ENCODE data around the gene PTPA. TPM values are rescaled to one million over a fixed set of nuclear protein-coding genes. Genes with fewer than 3 reads are reported as not detected.

The PTPA gene
- total RNA-seq, 1 donor from 2014 or later, result 166 TPM

DNA sequence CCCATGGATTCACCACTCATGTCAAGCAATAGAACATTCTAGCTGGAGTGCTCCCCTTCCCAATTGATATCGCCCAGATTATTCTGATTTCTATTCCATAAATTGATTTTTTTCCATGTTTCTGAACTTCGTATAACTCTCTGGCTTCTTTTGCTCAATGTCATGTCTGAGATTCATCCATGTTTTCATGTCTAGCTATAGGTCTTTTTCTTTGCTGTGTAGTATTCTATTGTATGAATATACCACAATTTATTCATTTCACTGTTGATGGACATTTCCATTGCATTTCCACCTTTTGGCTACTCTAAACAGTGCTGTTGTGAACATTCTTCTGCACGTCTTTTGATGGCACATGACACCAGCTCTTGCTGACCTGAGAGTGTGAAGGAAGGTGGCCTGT, 19.6 kb downstream of the PTPA start:
- H3K9me3 Mint-ChIP-seq (ENCODE audit: unreplicated experiment), result peaks cover 7% of the 10 kb centered on the region
- peaks cover 4% of the 10 kb centered on the region for H3K36me3 Mint-ChIP-seq (ENCODE audit: unreplicated experiment)
- peaks cover 27% of the 10 kb centered on the region for H3K4me1 Mint-ChIP-seq (ENCODE audit: low read depth, unreplicated experiment)
- H3K4me3 Mint-ChIP-seq (ENCODE audit: unreplicated experiment), result no peak overlapping the region
- H3K27me3 Mint-ChIP-seq (ENCODE audit: unreplicated experiment), result peaks cover 4% of the 10 kb centered on the region
- H3K27ac Mint-ChIP-seq (ENCODE audit: unreplicated experiment), result no peak overlapping the region
- TF ChIP-seq, protein P1, sequence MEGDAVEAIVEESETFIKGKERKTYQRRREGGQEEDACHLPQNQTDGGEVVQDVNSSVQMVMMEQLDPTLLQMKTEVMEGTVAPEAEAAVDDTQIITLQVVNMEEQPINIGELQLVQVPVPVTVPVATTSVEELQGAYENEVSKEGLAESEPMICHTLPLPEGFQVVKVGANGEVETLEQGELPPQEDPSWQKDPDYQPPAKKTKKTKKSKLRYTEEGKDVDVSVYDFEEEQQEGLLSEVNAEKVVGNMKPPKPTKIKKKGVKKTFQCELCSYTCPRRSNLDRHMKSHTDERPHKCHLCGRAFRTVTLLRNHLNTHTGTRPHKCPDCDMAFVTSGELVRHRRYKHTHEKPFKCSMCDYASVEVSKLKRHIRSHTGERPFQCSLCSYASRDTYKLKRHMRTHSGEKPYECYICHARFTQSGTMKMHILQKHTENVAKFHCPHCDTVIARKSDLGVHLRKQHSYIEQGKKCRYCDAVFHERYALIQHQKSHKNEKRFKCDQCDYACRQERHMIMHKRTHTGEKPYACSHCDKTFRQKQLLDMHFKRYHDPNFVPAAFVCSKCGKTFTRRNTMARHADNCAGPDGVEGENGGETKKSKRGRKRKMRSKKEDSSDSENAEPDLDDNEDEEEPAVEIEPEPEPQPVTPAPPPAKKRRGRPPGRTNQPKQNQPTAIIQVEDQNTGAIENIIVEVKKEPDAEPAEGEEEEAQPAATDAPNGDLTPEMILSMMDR (IDR thresholded peaks at IDR 0.05; ENCODE audit: partially characterized antibody, unreplicated experiment), result no peak
- DNase-seq, result no peak

DNA sequence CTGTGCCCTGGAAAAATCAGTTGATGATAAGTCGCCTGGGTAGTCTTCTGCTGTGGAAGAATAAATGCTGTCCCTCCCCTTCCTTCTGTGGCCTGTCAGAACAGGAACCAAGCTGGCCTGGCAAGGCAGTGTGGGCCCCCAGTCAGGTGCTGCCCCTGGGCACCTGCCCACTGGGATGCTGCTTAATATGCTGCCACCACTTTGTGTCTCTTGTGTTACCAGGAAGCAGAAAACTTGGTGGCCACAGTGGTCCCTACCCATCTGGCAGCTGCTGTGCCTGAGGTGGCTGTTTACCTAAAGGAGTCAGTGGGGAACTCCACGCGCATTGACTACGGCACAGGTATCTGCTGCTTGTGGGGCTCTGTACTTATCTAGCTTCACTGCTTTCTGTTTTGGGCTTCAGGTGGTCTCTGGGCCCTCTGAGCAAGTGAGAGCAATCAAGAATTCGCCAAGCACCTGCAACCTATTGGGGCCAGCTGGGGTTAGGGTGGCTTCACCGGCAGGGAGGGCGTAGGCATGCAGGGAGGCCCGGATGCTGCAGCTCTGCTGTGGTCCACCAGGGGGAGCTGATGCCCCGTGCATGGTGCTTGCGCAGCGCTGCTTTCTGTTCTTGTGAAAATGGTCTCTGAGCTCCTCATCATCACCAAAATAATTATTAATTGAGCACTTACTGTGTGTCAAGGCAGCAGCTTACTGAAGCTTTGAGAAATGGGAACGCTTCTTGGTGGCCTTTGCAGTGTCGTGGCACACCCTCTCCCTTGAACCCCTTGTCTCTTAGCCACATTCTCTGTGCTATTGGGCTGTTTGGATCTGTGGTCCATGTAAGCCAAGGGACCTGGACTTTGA, 20.3 kb downstream of the PTPA start:
- TF ChIP-seq, protein P1 (IDR thresholded peaks at IDR 0.05; ENCODE audit: partially characterized antibody, unreplicated experiment), result peak; percentile 94
- peaks cover 7% of the 10 kb centered on the region for H3K9me3 Mint-ChIP-seq (ENCODE audit: unreplicated experiment)
- no peak overlapping the region for H3K27ac Mint-ChIP-seq (ENCODE audit: unreplicated experiment)
- H3K4me1 Mint-ChIP-seq (ENCODE audit: low read depth, unreplicated experiment), result peaks cover 23% of the 10 kb centered on the region
- peaks cover 2% of the 10 kb centered on the region for H3K27me3 Mint-ChIP-seq (ENCODE audit: unreplicated experiment)
- DNase-seq, result peak; percentile 91
- peaks cover 4% of the 10 kb centered on the region for H3K36me3 Mint-ChIP-seq (ENCODE audit: unreplicated experiment)
- H3K4me3 Mint-ChIP-seq (ENCODE audit: unreplicated experiment), result no peak overlapping the region

DNA sequence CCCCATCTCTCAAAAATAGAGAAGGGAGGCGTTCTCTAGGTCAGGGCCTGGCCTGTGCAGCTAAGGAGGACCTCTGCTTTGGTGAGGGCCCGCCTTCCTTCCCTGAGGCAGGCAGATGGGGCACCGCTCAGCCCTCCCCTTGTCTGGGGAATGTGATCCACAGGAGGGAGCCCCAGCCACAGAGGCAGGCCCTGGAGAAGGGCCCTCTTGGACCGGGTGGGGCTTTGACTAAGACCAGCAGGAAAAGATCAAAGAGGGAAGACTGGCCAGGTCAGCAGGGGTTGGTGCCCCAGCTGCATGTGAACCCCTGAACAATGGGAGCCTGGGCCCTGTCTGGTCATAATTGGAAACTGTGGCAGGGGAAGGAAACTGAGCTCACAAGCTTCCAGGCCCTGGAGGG, 21.9 kb downstream of the PTPA start:
- H3K27ac Mint-ChIP-seq (ENCODE audit: unreplicated experiment), result no peak overlapping the region
- TF ChIP-seq, protein P1 (IDR thresholded peaks at IDR 0.05; ENCODE audit: partially characterized antibody, unreplicated experiment), result no peak
- H3K27me3 Mint-ChIP-seq (ENCODE audit: unreplicated experiment), result peaks cover 2% of the 10 kb centered on the region
- no peak overlapping the region for H3K4me3 Mint-ChIP-seq (ENCODE audit: unreplicated experiment)
- H3K36me3 Mint-ChIP-seq (ENCODE audit: unreplicated experiment), result peaks cover 4% of the 10 kb centered on the region
- H3K9me3 Mint-ChIP-seq (ENCODE audit: unreplicated experiment), result peaks cover 4% of the 10 kb centered on the region
- DNase-seq, result no peak
- H3K4me1 Mint-ChIP-seq (ENCODE audit: low read depth, unreplicated experiment), result peaks cover 19% of the 10 kb centered on the region

DNA sequence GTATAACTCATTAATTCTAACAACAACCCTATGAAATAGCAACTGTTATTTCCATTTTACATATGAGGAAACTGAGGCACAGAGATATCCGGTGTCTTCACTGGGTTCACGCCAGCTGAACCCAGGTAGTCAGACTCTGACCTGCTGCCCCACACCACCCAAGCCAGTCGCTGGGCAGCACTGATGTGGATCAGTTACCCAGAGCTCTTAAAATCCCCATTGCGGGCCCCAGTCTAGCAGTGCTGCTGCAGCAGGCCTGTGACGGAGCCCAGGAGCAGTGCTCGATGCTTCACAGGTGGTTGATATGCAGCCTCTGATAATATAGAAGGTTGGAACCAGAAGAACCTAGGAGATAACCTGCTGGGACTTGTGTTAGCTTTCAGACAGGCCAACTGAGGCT, 24.3 kb downstream of the PTPA start:
- TF ChIP-seq, protein P1 (IDR thresholded peaks at IDR 0.05; ENCODE audit: partially characterized antibody, unreplicated experiment), result no peak
- Mint-ChIP-seq H3K4me3 (ENCODE audit: unreplicated experiment) (no peak overlapping the region), H3K36me3 (ENCODE audit: unreplicated experiment) (peaks cover 4% of the 10 kb centered on the region), H3K4me1 (ENCODE audit: low read depth, unreplicated experiment) (peaks cover 34% of the 10 kb centered on the region), H3K9me3 (ENCODE audit: unreplicated experiment) (peaks cover 10% of the 10 kb centered on the region), H3K27ac (ENCODE audit: unreplicated experiment) (no peak overlapping the region), H3K27me3 (ENCODE audit: unreplicated experiment) (peaks cover 10% of the 10 kb centered on the region)
- no peak for DNase-seq

DNA sequence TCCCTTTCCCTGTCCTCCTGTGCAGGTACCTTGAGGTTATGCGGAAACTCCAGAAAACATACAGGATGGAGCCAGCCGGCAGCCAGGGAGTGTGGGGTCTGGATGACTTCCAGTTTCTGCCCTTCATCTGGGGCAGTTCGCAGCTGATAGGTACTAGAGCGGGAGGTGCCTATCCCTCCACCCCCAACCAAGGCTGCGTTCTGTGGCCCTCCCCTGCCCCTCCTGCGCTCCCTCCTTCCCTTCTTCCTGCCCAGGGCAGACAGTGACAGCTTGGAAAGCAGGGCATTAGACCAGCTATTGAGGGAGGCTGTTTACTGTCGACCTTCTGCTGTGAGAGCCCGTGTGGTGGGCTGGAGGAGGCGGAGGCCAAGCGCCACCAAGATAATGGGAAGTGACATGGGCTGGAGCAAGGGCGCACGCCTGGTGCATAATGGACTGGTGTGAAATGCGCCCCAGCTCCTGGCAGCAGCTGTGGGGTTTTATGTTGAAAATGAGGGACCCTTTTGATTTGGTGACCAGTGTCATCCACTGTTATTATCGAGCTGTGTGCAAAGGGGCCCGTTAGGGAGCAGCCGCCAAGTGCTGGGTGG, 25.3 kb downstream of the PTPA start:
- H3K4me1 Mint-ChIP-seq (ENCODE audit: low read depth, unreplicated experiment), result peaks cover 38% of the 10 kb centered on the region
- peak overlapping the region; percentile 55 for H3K27ac Mint-ChIP-seq (ENCODE audit: unreplicated experiment)

More for the DNA sequence above, 25.3 kb downstream of the PTPA start:
- Mint-ChIP-seq H3K36me3 (ENCODE audit: unreplicated experiment) (no peaks in the 10 kb centered on the region), H3K4me3 (ENCODE audit: unreplicated experiment) (no peak overlapping the region), H3K27me3 (ENCODE audit: unreplicated experiment) (peaks cover 10% of the 10 kb centered on the region), H3K9me3 (ENCODE audit: unreplicated experiment) (peaks cover 13% of the 10 kb centered on the region)
- TF ChIP-seq, protein P1 (IDR thresholded peaks at IDR 0.05; ENCODE audit: partially characterized antibody, unreplicated experiment), result no peak
- no peak for DNase-seq

All from glutamatergic neuron (in vitro differentiated cells).